NCI-H1436 treated with DMSO at 0.1 percent for 48 hours (cell line): Measurements from ENCODE around the gene TMCC1.
A peak's percentile ranks its signal among the peaks of the same experiment; 100 is the strongest.
"Not testable (repeated sequence)": the region's sequence is repeated elsewhere in the genome, so short reads cannot be mapped to it uniquely, and the experiment has no call there.

Experiments used
- DNase-seq: peaks from one replicate; lab custom pipeline; 2025; lab: John Stamatoyannopoulos, UW

Gene TMCC1

GRCh38 chr3:129650256-129650872, 243.1 kb downstream of the TMCC1 start:
- no peak for DNase-seq

- no peak for DNase-seq
Observed at GRCh38 chr3:129648391-129648790, 245.1 kb downstream of the TMCC1 start.

GRCh38 chr3:129645286-129645685, 248.2 kb downstream of the TMCC1 start:
- no peak for DNase-seq

- no peak for DNase-seq
Observed at GRCh38 chr3:129644836-129645235, 248.7 kb downstream of the TMCC1 start.

GRCh38 chr3:129641567-129642260, 251.8 kb downstream of the TMCC1 start:
- not testable (repeated sequence) for DNase-seq

GRCh38 chr3:129640985-129641384, 252.5 kb downstream of the TMCC1 start:
- not testable (repeated sequence) for DNase-seq

GRCh38 chr3:129638481-129638880, 255.0 kb downstream of the TMCC1 start:
- DNase-seq = no peak

- DNase-seq = no peak
Observed at GRCh38 chr3:129636082-129636481, 257.4 kb downstream of the TMCC1 start.

- no peak for DNase-seq
Observed at GRCh38 chr3:129635656-129636055, 257.9 kb downstream of the TMCC1 start.

- DNase-seq = no peak
Observed at GRCh38 chr3:129633751-129634481, 259.6 kb downstream of the TMCC1 start.

GRCh38 chr3:129632977-129633376, 260.5 kb downstream of the TMCC1 start:
- DNase-seq = no peak

GRCh38 chr3:129632556-129632955, 261.0 kb downstream of the TMCC1 start:
- DNase-seq = no peak

- no peak for DNase-seq
Observed at GRCh38 chr3:129632056-129632455, 261.5 kb downstream of the TMCC1 start.

GRCh38 chr3:129629011-129629410, 264.5 kb downstream of the TMCC1 start:
- DNase-seq = no peak

- DNase-seq = no peak
Observed at GRCh38 chr3:129628169-129628522, 265.4 kb downstream of the TMCC1 start.

GRCh38 chr3:129627350-129628168, 266.0 kb downstream of the TMCC1 start:
- DNase-seq = peak; percentile 46

- peak; percentile 42 for DNase-seq
Observed at GRCh38 chr3:129626744-129627349, 266.7 kb downstream of the TMCC1 start.

GRCh38 chr3:129625072-129625874, 268.2 kb downstream of the TMCC1 start:
- no peak for DNase-seq

GRCh38 chr3:129624347-129625071, 269.0 kb downstream of the TMCC1 start:
- DNase-seq = no peak

GRCh38 chr3:129623447-129624118, 269.9 kb downstream of the TMCC1 start:
- DNase-seq = no peak
